Measurements from ENCODE around the gene PLA2G15.

DNA sequence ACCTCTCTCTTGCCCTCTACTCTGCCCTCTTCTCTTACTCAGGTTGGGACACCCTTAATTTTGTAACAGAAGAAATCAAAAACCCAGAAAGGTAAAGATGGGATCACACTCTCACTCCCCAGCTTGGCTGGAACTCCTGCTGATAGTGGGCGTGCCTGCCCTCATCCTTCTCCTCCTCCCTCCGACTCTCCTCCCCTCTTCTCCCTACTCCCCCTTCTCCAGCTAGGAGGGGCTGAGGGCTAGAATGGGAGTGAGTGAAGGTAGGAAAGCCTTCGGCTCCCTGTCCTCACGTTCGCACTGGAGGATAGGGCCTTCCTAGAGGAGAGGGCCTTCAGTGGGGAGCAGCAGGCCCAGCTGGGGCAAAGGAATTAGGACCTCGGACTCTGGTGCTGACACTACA is 45.3 kb downstream of the PLA2G15 start:
- TF ChIP-seq CTCF (IDR thresholded peaks at IDR 0.05) = no peak
- TF ChIP-seq ZFX (IDR thresholded peaks at IDR 0.05; ENCODE audit: borderline replicate concordance) = no peak
